Esophagus squamous epithelium (tissue), 5 donors: ENCODE measurements around the gene BCL2L11. TPM values are rescaled to one million over a fixed set of nuclear protein-coding genes. Genes with fewer than 3 reads are reported as not detected.

ENCODE experiments used
- DNase-seq: peaks from one replicate; lab custom pipeline; 2025; lab: John Stamatoyannopoulos, UW
- H3K27ac ChIP-seq, 4 donors: fragments of 200-600 bp; sonication (generic); one replicate each; pipeline ENCODE4 v1.5.1; 2016 to 2019; ENCODE audit warnings: mild to moderate bottlenecking in 1 of 4
- H3K27me3 ChIP-seq, 4 donors: fragments of 200-600 bp; sonication (generic); 1 replicate in 3 of 4; 2 replicates in 1 of 4; pipeline versions ENCODE4 v1.5.1 to v1.6.0; 2017 to 2021; ENCODE audit warnings: antibody characterized with exemption in 1 of 4
- H3K36me3 ChIP-seq, 3 donors: fragments of 200-600 bp; sonication (generic); one replicate each; pipeline ENCODE4 v1.5.1; 2016 to 2019
- H3K4me1 ChIP-seq, 3 donors: fragments of 200-600 bp; sonication (generic); one replicate each; pipeline ENCODE4 v1.5.1; 2017 to 2019
- H3K4me3 ChIP-seq, 4 donors: fragments of 200-600 bp; sonication (generic); 1 replicate in 3 of 4; 2 replicates in 1 of 4; pipeline ENCODE4 v1.5.1; 2016 to 2019; ENCODE audit warnings: mild to moderate bottlenecking in 2 of 4, moderate library complexity in 1 of 4
- H3K9me3 ChIP-seq, 3 donors: fragments of 200-600 bp; sonication (generic); one replicate each; pipeline ENCODE4 v1.5.1; 2016 to 2019
- POLR2A ChIP-seq, 4 donors: fragments of 450-650 bp; IDR thresholded peaks; one replicate each; pipeline ENCODE4 v1.6.1; 2017; ENCODE audit warnings: antibody characterized with exemption in 4 of 4, mild to moderate bottlenecking in 4 of 4, moderate library complexity in 3 of 4
- WGBS, 2 donors: methylation state at CpG; one replicate each; pipeline ENCODE4 v1.1.5; 2018; 5-methylcytosine and 5-hydroxymethylcytosine counted together
- intact Hi-C: fragments of 100-400 bp; cut with DNase I; formaldehyde crosslinking; loops from one replicate; pipeline ENCODE4 v1.15.0; 2022
- total RNA-seq, 4 donors: library from RNA; depleted of rRNA; stranded (reverse); fragments of >200 nt; gene quantifications; one replicate each; pipeline ENCODE4 v1.1.0, GENCODE V29; 2016
- TF ChIP-seq, protein P1 (sequence below), 6 experiments: fragments of 450-650 bp in 4 of 6; fragments of 200-600 bp in 2 of 6; sonication (generic) in 2 of 6; IDR thresholded peaks; one replicate each; pipeline ENCODE4 v1.5.1; 2016 to 2019; ENCODE audit warnings: antibody characterized with exemption in 6 of 6, mild to moderate bottlenecking in 4 of 6, moderate library complexity in 4 of 6
- donor health status: DM: yes; HTN: yes; CAD: no.

The BCL2L11 gene
- total RNA-seq, 4 donors from 2014 or later: 7.8 to 28.2 (median 9.9) TPM

DNA sequence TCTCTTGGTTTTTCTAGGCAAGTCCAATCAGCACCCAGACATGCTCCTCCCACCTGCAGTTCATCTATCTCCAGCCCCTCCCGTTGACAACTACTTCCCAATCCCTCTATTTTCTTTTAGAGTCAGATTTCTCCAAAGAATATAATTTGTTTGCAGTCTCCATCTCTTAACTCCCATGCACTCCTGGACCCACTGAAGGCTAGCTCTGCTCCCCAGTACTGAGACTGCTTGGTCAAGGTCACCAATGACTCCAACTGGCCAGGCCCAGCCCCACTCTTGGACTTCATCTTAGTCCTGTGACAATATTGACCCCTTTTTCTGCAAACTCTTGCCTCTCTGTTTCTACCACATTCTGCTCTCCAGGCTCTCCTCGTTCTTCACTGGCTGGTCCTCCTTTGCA is 62.0 kb downstream of the BCL2L11 start:
- no peaks in the 10 kb centered on the region for H3K27me3 ChIP-seq
- WGBS, 2 donors: 58 to 62% methylated on average over 2 of the region's 2 CpGs
- intact Hi-C loops: no loop called here
- no peak for TF ChIP-seq POLR2A (IDR thresholded peaks at IDR 0.05)
- TF ChIP-seq, protein P1, sequence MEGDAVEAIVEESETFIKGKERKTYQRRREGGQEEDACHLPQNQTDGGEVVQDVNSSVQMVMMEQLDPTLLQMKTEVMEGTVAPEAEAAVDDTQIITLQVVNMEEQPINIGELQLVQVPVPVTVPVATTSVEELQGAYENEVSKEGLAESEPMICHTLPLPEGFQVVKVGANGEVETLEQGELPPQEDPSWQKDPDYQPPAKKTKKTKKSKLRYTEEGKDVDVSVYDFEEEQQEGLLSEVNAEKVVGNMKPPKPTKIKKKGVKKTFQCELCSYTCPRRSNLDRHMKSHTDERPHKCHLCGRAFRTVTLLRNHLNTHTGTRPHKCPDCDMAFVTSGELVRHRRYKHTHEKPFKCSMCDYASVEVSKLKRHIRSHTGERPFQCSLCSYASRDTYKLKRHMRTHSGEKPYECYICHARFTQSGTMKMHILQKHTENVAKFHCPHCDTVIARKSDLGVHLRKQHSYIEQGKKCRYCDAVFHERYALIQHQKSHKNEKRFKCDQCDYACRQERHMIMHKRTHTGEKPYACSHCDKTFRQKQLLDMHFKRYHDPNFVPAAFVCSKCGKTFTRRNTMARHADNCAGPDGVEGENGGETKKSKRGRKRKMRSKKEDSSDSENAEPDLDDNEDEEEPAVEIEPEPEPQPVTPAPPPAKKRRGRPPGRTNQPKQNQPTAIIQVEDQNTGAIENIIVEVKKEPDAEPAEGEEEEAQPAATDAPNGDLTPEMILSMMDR (IDR thresholded peaks at IDR 0.05): no peak
- no peaks in the 10 kb centered on the region for H3K36me3 ChIP-seq
- H3K4me3 ChIP-seq: no peak overlapping the region
- H3K9me3 ChIP-seq: no peaks in the 10 kb centered on the region
- no peak for DNase-seq
- no peak overlapping the region for H3K27ac ChIP-seq
- peaks cover 4 to 21% (median 4%) of the 10 kb centered on the region in 3 donors for H3K4me1 ChIP-seq

DNA sequence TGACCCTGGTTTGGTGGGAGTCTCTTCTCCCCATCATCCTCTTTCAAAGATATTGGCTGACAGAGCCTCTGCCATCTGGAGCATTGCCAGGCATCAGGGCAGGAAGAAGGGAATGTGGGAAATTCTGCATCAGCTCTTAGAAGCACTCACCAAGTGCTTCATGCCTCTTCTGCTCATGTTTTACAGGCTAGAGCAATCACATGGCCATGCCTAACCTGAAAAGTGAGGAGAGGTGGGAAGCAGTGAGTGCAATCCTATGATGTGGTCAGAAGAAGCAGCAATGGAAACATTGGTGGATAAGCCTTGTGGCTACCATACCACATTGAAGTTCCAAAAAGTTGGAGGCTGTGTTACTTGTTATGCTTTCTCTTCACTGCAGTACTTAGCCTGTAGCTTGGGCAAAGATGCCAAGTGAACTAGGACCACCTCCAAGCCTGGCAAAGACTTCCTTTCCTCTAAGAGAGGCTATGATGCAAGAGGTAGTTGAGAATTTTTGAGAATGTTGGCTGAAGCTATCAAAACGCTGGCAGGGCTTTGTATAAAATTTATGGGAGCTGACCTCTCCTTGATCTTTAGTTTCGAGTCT is 64.1 kb downstream of the BCL2L11 start:
- Histone ChIP-seq H3K4me3 (no peak overlapping the region), H3K4me1 (peaks cover 4 to 21% (median 4%) of the 10 kb centered on the region in 3 donors), H3K27ac (no peak overlapping the region), H3K9me3 (no peaks in the 10 kb centered on the region), H3K36me3 (no peaks in the 10 kb centered on the region), H3K27me3 (no peaks in the 10 kb centered on the region)
- TF ChIP-seq, protein P1 (IDR thresholded peaks at IDR 0.05): no peak
- no peak for TF ChIP-seq POLR2A (IDR thresholded peaks at IDR 0.05)
- intact Hi-C loops: no loop called here
- no peak for DNase-seq
- 41 to 61% methylated on average over 2 of the region's 2 CpGs for WGBS, 2 donors

DNA sequence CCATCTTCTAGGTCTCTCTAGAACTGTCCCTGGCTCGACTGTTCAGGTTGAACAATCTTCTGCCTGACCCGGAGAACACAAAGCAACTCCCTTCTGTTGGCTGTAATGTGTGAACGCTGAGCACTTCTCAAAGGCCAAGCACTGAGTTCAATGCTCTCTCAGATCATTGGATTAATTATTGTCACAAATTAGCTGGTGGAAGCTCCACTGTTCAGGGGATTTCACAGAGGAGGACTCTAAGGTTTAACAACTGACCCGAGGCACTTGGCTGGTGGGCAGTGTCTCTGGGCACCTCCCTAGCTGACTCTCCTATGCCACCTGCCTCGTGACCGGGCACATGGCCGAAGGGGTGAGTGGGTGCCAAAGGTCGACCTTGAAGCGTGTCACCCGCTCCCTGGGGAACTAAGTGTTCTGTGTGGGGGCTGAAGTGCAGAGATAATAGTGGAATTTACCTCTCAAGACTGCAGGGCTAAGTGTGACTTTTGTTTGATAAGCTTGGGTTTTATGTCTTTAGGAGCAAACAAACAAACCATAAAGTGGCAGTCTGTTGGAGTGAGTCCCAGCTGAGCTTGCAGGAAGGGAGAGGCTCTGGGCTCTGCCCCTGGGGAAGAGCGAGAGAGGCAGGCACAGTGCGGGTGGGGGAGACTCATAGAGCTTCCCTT is 64.8 kb downstream of the BCL2L11 start:
- no peak for DNase-seq
- no peak overlapping the region for H3K4me3 ChIP-seq
- no peaks in the 10 kb centered on the region for H3K9me3 ChIP-seq
- intact Hi-C loops: no loop called here
- H3K27me3 ChIP-seq: no peaks in the 10 kb centered on the region
- no peak overlapping the region for H3K27ac ChIP-seq
- TF ChIP-seq POLR2A (IDR thresholded peaks at IDR 0.05): no peak
- TF ChIP-seq, protein P1 (IDR thresholded peaks at IDR 0.05): no peak
- 46 to 79% methylated on average over 6 to 7 of the region's 12 CpGs for WGBS, 2 donors
- peaks cover 4 to 21% (median 4%) of the 10 kb centered on the region in 3 donors for H3K4me1 ChIP-seq
- no peaks in the 10 kb centered on the region for H3K36me3 ChIP-seq

DNA sequence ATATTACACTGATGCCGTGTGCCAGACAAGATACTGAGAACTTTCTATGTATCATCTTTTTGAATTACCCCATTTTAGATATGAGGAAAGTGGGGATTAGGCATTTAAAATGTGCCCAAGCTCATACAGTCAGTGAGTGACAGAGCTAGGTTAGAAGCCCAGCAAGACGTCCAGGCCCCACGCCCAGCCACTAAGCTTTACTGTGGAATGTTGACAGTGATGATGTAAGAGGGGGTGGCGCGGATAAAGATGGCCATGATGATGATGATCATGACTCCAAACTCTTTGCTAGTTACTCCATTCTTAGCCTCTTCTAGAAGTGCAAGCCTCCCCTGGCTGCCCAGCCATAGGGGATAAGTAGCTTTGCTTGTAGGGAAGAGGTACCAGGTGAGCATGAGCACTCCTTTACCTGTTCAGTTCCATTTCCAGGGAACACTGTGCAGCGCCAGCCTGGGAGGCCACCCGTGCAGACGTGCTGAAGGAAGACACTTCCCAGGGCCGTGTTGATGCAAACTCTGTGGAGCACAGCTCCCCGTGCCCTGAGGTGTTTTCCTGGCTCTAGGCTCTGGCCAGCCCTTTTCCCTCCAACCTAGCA is 65.5 kb downstream of the BCL2L11 start:
- WGBS, 2 donors: 76 to 85% methylated on average over 5 to 10 of the region's 10 CpGs
- Histone ChIP-seq H3K36me3 (no peaks in the 10 kb centered on the region), H3K4me3 (no peak overlapping the region), H3K4me1 (peaks cover 4 to 21% (median 4%) of the 10 kb centered on the region in 3 donors), H3K27me3 (no peaks in the 10 kb centered on the region), H3K9me3 (no peaks in the 10 kb centered on the region), H3K27ac (no peak overlapping the region)
- TF ChIP-seq, protein P1 (IDR thresholded peaks at IDR 0.05): no peak
- TF ChIP-seq POLR2A (IDR thresholded peaks at IDR 0.05): no peak
- intact Hi-C loops: no loop called here
- no peak for DNase-seq

DNA sequence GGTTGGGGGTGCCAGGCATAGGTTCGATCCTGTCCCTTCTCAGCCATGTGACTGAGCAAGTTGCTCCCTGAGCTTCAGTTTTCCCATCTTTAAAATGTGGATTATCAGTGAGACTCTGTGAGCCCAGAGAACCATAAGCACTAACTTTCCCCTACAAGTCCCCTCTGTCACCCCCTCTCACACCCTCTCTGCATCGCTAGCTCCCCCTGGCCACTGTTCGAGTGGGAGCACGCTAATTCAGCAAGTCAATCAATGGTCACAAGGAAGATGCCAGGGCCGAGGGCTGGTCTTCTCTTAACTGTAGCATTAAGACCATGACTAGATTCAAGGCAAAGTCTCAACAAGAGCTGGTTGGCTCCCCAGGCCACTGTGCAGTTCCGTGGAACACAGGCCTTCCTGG is 66.2 kb downstream of the BCL2L11 start:
- Histone ChIP-seq H3K36me3 (no peaks in the 10 kb centered on the region), H3K9me3 (no peaks in the 10 kb centered on the region), H3K4me3 (no peak overlapping the region), H3K27me3 (no peaks in the 10 kb centered on the region), H3K4me1 (peaks cover 4 to 21% (median 4%) of the 10 kb centered on the region in 3 donors), H3K27ac (no peak overlapping the region)
- 95 to 100% methylated on average over 4 to 6 of the region's 6 CpGs for WGBS, 2 donors
- intact Hi-C loops: no loop called here
- DNase-seq: no peak
- TF ChIP-seq, protein P1 (IDR thresholded peaks at IDR 0.05): no peak
- TF ChIP-seq POLR2A (IDR thresholded peaks at IDR 0.05): no peak
